Stimulated activated CD8-positive, alpha-beta memory T cell treated with anti-CD3 and anti-CD28 coated beads, Interleukin-7, amount 100 ng/mL, for 4 hours (primary cell): ENCODE results near the gene PDSS2.
"Not testable (repeated sequence)": the region's sequence is repeated elsewhere in the genome, so short reads cannot be mapped to it uniquely, and the experiment has no call there.

Experiments used
- DNase-seq, 2 donors: peaks; one replicate each; pipeline ENCODE4 v3.0.0-alpha.2; 2020; ENCODE audit warnings: low read depth in 2 of 2

Gene PDSS2, protein sequence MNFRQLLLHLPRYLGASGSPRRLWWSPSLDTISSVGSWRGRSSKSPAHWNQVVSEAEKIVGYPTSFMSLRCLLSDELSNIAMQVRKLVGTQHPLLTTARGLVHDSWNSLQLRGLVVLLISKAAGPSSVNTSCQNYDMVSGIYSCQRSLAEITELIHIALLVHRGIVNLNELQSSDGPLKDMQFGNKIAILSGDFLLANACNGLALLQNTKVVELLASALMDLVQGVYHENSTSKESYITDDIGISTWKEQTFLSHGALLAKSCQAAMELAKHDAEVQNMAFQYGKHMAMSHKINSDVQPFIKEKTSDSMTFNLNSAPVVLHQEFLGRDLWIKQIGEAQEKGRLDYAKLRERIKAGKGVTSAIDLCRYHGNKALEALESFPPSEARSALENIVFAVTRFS

DNA sequence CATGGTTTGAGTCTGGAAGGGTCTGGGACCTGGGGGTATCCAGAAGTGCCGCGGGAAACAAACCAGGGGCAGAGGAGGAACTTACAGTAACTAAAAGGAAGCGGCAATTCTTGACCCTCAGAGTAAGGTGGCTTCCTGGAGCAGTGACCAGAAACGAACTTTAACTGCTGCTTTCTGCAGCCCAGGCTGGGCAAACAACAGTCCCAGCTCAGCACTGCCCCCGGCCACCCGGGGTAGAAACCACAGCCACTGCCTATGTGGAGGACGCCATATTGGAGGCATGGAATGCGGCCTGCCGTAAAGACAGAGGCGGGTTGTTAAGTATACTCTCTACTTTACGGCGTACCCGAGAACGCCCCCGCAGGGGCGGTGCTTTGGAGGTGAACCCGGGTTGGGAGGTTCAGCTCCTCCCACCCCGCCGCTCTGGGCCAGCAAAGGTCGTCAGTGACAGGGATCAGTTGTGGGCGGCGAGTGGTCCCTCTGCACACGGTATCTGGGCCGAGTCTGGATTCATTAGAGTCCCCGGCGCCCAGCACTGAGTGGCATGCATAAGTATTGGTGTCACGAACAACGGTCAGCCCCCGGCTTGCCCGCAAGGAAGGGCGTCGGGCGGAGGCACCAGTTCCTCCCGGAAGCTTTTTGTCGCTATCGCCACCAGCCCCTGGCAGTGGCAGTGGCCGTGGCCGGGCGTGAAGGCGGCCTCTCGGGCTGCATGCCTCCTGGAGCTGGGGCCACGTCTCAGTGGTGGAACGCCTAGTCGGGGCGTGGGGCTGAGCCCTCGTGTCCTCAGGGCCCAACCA is at the start of gene PDSS2:
PDSS2 (minus strand) TSS at position 282 of the 800 bp plus-strand sequence; CDS start at position 3, 279 bp downstream.
- DNase-seq: peak; percentile 98

DNA sequence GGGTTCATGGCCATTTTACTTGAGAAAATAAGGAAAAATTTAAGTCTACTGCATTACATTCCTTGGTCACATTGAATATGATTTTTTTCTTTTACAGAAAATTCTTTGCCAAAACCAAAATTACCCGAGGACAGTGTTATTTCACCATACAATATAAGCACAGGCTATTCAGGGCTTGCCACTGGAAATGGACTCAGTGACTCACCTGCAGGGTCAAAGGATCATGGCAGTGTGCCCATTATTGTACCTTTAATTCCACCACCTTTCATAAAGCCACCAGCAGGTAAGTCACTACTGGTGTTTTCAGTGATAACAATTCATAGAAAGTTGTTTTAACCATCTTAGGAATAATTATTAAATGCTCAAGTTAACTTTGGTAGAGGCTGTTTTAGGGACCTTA is 46.8 kb upstream of the PDSS2 start:
- DNase-seq: no peak

DNA sequence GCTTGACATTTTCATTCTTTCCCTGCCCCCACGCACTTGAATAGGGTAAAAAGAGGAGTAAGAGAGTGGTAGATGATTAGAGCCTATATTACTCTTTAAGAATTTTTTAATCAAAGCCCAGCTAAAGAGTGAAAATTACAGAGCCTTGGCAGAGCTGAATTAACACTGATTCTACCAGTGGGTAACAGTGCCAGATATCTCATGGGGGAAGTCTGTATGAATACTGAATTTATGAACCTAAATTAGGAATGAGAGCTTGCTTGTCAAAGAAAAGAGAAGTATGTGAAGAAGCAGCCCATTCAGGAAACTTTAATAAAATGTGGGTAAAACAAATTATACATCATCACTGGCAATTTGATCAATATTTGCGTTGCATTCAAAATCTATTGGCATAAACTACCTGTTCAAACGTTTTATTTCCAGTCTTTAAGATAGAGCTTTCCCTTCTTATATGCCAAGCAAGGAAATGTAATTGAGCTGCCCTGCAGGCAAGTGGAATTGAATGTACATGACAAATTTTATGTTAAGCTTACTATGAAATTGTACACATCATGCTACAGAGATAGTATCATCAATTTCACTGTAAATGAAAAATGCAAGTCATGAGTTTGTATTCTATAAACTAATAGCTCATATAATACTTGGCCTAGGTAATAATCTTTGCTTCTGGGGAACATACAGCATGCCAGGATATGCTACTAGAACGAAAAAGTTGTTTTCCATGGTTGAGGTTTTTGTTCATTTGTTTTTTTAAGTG is 45.1 kb upstream of the PDSS2 start:
- DNase-seq: no peak

DNA sequence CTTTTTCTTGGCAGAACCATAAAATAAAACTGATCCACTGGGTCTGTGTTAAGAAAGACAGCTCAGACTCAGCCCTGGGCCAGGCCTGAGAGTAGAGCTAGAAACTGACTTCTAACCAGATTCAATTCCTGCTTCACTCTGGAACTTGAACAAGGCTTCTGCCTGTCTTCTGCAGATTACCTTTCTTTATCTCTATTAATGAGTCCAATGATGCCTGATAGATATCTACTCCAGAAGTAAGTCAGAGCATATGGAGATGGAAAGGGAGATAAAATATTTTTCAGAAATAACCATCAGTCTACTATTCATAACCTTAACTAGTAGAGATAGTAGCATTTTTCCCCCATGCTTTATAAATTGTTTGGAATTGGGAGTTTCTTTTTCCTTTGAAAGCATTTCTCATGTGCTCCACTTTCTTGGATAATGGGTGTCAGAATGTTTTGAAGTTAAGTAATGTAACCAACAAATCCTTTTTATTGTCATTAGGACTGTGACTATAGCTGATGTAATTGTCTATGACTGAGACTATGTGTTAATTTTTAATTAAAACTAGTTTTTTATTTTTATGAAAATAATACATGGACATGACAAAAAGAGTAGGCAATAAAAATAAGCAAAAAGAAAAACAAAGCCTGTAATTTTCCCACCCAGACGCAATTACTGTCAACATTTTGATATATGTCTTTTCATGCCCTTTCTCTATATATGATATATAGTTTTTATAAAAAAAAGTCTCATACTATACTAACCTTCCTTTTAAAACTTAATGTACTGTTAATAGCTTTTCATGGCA is 37.7 kb upstream of the PDSS2 start:
- DNase-seq: no peak

DNA sequence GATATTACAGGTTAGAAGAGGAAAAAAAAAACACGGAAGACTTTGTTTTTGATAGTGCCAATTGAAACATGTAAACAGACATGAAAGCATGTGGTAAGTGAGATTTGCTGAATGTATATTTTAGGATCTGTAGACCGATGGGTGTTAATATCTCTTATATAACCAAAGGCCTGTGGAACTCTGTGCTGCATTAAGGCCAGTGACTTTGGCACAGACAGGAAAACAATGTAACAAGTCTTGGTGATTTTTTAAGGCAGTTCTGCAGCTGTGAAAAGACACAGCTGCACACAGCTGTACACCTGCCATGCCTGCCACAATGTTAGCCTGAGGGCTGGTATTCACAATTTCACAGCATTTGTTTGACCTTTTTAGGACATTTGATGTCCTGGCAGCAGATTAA is 36.6 kb upstream of the PDSS2 start:
- DNase-seq: no peak

DNA sequence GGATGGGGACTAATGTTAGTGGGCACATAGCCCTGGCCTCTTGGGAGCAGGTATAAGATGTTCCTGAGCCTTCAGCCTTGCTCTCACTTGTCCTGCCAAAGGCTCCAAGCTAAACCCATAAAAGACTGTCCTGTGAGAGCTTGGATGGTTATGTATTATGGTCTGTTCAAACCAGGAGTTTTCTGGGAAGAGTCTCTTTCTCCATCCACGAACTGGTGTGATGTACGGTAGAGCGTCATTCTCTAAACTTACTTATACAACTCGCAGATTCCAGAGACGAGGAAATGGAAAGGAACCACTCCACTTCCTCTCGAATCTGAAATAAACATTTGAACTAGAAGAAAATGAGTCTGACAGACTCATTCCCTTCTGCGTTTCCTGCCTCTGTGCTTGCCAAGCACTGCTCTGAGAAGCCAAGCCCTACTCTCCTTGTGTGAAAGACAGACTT is 35.9 kb upstream of the PDSS2 start:
- no peak for DNase-seq

DNA sequence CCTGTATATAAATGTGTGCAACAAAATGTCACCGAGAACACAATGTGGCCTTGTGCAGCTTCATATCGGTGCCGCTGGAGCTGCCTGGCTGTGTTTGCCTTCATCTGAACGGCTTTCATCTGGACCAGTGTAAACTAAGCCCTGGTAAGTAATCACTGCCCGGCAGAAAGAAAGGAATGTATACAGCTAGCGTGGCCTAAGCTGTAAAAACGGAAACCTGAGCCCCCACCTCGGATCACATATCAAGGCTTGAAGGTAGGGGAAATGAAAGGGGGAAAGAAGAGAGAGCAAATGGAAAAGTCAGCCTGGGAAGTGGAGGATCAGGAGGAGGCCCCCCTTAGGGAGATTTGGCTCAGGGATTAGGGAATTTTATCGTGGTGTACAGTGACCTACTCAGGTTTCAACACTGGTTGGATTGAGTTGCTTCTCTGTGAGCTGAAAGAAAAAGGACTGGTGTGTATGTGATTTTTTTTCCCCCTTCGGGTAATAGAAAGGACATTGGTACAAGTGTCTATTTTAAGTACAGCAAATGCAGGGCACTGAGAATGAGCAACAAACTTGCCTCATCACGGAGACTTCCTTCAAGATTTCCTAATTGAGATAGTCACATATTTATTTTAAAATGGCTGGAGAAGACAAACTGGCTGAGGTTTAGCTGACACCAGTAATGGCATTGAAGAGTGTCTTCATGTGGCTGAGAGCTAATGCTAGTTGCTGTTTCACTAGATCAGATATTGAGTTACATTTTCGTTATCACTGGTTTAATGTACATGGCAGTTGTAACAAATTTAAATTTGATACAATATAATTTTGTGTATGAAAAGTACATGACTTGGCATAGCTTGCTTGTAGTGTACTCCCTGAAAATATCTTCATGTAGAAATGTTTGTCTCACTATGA is 34.0 kb upstream of the PDSS2 start:
- DNase-seq: no peak

DNA sequence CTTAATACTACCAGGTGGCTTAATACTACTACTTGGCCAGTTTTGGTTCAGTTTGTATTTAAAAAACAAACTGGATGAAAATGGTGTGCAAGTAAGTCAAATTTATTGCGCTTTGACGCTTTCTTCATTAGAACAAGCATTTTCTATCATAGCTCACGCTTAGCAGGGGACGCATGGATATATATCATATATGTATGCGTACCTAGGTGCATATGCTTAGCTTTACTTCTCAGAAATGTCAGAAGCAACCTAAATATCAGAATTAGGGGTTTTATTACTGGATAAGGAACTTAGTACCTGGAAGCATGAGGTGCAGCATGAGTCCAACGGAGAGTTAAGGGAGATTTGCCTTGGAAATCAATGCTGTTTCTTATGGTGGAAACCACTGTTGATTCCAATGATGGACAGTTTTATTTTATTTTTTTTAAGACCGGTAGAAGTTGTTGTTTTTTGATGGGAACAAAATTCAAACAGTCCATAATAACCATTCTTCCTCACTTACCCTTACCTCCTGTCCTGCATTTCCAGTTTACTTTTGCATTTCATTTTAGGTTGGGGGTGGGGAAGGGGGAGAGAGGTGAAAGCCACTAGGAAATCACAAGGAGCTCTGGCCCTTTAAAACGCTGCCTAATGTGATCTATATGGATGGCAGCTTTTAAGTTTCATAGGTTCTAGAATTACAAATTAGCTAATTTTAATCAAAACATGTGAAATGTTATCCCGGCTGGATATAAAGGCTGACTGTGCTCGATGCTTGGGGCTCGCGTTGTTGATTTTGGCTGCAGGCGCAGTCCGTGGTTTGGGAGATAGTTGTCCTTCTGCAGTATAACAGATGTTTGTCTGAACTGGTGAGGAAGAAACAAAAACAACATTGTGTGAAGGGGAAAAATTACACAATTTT is 32.6 kb upstream of the PDSS2 start:
- DNase-seq: no peak

DNA sequence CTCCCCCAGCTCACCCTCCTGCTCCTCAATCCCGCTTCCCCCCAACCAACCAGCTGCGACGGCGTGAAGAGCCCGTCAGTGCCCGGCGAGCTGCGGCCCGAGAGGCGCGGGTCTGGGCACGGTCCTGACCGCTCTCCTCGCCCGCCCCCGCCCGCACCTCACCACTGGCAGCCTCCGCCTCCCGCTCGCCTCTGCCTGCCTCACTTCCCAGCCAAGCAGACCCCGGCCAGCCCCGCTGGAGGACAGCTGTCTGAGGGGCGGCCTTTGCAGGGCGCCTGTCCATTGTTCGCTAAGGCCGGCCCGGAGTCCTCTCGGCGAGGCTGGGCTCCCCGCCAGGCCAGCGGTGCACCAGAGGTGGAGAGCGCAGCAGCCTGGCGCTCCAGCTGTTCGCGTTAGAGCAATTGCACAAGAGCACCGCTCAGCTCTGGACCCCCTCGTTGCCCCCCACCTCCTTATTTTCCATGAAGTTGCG is 31.8 kb upstream of the PDSS2 start:
- DNase-seq: no peak

DNA sequence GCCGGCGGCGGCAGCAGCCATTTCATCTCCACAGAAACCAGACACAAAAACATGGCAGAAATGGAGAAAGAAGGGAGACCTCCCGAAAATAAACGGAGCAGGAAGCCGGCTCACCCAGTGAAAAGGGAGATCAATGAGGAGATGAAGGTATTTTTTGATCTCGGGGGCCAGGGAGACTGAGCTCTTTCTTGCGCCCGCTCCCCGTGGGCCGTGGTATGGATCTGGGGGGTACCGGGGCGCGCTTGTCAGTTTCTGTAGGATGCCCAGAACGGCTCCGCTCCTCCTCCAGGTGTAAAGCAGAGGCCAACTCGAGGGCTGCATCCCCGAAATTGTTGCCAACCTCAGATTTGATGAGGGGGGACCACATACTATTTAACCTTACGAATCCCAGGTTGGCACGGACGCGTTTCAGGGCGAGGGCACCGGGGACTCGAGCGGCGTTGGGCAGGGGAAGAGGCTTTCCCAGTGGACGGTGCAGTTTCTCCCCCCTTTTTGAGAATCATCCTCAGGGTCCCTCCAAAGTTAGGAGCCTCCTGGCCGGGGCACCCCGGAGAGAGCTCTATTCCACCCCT is 31.3 kb upstream of the PDSS2 start:
- DNase-seq: peak in 1 of 2 donors; percentile 2

DNA sequence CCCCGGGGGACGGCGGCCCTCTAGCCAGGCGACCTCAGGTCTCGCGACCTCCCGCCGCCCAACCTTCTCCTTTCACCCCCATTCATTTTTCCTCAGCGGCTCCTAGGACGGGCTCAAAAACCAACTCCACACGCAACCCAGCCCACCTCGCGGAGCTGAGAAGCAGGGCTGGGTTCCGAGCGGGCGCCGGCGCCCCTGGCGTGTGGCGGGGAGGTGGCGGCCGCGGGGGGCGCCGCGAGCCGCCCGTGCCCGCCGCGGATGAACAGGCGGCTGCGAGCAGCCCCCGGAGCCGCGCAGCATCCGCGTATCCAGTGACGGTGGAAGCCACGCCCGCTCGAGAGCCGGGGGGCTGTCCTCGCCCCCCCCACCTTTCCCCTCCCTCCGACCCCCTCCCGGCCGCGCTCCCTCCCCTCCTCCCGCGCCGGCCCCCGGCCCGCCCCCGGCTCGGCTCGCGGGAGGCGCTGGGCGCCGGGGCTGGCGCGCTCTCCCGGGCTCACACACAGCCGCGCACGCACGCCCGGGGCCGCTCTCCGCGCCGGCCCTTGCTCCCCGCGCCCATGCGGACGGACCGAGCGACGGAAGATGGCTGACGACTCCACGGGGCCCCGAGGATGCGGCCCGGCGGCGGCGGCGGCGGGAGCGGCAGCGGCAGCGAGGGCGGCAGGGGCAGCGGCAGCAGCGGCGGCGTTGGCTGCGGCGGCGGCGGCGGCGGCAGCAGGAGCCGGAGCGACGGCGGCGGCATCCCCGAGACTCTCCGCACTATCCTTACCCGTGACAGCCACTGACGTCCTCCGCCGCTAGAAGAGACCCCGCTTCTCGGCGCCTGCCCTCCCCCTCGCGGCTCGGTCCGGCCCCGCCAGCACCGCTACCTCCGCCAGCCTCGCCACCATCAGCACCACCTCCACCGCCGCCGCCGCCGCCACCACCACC is 30.5 kb upstream of the PDSS2 start, which contains the start of gene SOBP:
SOBP (plus strand) TSS at position 482 of the 930 bp plus-strand sequence. CDS start 500 bp downstream, outside the sequence.
- DNase-seq: peak in 1 of 2 donors; percentile 66

DNA sequence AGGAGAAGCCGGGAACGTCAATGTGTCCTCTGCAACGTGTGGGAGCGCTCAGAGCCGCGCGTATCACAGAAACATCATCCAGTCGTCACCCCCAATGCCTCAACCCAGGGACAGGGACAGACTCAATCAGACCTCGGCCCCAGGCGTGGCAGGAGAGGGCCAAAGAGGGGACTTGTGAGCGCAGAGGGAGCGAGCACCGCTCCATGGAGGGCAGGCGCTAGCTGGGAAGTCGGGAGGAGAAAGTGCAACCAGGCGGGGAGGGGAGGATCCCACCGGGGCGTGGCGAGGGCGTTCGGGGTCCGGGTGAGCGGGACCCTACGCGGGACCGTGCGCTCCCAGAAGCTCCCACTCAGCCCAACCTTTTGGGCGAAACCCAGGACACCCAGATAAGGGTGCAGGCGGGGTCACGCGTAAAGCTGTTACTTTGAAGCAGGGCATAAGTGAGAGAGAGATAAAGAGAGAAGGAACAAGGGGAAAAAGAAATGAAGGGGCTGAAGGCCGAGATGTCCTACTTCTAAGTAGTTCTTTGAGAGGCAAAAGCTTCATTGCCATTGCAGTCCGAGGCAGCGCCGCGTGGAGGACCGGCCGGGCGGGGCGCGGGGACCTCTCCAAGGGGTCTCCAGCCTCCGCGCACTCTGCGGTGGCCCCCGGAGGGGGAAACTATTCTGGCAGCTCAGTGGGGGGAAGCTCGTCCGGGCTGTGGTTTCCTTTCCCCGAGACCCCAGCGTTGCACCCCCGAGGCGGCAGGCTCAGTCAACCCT is 29.7 kb upstream of the PDSS2 start:
- no peak for DNase-seq

DNA sequence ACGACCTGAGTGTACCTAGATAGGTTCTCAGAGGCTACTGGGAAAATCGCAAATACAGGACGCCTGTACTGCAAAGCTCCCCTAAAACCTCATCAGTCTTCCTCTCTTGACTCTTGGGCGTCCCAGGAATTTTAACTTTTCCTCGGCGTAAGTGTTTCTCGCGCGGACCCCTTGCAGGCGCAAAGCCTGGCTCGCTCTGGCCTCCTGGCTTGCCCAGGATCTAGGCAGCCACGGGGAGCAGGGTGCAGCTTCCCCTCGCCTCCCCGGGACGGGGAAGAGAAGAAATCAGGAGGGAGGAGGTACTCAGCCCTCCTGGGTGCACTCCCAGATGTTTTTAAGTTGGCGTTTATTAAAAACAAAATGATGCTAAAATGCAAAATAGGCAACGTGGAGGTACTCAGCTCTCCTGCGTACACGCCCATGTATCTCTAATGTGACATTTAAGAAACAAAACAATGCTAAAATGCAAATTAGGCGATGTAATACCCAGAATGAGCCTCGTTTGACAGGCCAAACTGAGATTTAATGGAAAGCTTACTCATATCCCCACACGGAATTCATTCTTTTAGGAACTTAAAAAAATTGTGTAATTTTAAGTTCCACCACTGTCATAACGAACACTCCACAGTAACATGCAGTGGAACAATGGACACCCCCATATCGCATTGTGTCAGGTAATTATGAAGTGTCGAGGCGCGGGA is 29.0 kb upstream of the PDSS2 start:
- no peak for DNase-seq

DNA sequence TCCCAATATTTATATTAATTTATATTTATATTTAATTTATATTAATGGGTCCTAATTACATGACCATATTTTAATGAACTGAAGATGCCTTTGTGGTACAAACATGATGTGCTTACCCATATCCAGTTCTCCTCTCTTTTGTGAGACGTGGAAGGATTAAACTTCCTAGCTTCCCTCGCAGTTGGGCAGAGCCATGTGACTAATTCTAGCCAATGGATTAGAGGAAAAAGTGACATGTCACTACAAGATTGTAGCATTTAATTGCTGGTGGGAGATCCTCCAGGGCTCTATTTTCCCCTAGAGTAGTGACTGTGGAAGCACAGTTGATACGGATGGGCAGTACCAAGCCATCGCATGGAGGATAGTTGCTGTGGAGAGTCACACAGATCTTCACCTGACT is 25.8 kb upstream of the PDSS2 start:
- no peak for DNase-seq

DNA sequence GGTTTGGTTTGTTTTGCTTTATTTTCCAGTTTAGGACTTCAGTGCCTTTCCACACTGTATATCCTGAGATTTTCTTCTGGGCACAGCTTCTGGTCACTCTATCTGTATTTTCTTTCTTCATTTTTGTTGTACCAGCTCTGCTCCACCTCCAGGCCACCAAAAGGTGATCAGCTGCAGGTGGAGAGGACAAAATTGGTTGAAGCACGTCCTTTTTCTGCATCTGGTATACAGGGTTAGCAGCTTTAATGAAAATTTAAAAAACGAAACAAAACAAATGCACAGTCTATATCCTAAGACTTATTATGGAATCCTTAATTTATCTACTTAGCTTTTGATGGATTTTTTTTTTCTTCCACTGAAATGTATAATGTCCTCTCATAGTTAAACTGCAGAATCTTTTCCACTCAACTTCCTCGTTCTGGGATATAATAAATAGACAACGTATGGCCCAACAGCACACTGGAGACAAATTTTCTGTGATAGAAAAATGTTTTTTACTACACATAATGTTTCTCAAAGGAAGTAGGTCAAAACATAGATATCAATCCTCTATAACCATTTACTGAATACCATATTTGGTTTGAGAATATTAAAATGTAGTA is 19.8 kb upstream of the PDSS2 start:
- DNase-seq: no peak

DNA sequence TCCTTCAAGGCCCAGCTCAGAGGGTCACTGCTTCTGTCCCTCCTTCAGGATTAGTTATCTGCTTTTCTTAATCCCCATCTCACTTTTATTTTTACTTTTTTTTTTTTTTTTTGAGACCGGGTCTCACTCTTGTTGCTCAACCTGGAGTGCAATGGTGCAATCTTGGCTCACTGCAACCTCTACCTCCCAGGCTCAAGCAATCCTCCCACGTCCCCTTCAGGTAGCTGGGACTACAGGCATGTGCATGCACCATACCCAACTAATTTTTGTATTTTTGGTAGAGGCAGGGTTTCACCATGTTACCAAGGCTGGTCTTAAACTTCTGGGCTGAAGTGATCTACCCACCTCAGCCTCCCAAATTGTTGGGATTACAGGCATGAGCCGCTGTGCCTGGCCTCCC is 16.5 kb upstream of the PDSS2 start:
- not testable (repeated sequence) for DNase-seq
